Suprapubic skin (tissue), 4 donors: ENCODE results near the gene OR10A3.

Source experiments
- EP300 ChIP-seq: sonication (generic); formaldehyde crosslinking; IDR thresholded peaks from one replicate; pipeline ENCODE4 v1.6.1; 2017; ENCODE audit warnings: antibody characterized with exemption
- POLR2A ChIP-seq, 2 donors: fragments of 450-650 bp; IDR thresholded peaks; one replicate each; pipeline ENCODE4 v1.6.1; 2017; ENCODE audit warnings: antibody characterized with exemption in 2 of 2, mild to moderate bottlenecking in 2 of 2, moderate library complexity in 2 of 2
- POLR2AphosphoS5 ChIP-seq, 3 donors: sonication (generic); formaldehyde crosslinking; IDR thresholded peaks; one replicate each; pipeline ENCODE4 v1.6.1; 2017; ENCODE audit warnings: antibody characterized with exemption in 3 of 3
- TF ChIP-seq, protein P1 (sequence below), 2 donors: fragments of 200-600 bp in 1 of 2; fragments of 450-650 bp in 1 of 2; sonication (generic) in 1 of 2; IDR thresholded peaks; one replicate each; pipeline ENCODE4 v1.5.1; 2016 to 2019; ENCODE audit warnings: antibody characterized with exemption in 2 of 2, mild to moderate bottlenecking in 1 of 2, moderate library complexity in 1 of 2

DNA sequence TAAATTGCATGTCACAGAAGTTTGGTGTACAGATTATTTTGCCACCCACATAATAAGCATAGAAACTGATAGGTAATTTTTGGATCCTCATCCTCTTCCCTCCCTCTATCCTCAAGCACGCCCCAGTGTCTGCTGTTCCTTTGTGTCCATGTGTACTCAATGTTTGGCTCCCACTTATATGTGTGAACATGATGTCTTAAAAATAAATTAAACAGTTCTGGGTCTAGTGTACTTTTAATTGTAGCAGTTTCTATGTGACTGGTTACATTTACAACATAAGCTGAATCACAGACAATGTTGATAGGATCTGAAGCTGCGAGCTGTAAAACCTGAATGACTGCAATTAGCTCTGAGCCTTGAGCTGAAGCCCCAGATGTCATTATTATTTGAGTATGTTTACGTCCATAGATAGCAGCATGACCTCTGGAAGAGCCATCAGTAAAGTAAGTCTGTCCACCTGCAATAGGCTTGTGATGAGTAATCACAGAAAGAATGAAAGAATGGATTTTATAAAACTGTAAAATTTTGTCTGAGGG is 40.1 kb downstream of the OR10A3 start:
- no peak for TF ChIP-seq POLR2AphosphoS5 (IDR thresholded peaks at IDR 0.05)
- TF ChIP-seq, protein P1, sequence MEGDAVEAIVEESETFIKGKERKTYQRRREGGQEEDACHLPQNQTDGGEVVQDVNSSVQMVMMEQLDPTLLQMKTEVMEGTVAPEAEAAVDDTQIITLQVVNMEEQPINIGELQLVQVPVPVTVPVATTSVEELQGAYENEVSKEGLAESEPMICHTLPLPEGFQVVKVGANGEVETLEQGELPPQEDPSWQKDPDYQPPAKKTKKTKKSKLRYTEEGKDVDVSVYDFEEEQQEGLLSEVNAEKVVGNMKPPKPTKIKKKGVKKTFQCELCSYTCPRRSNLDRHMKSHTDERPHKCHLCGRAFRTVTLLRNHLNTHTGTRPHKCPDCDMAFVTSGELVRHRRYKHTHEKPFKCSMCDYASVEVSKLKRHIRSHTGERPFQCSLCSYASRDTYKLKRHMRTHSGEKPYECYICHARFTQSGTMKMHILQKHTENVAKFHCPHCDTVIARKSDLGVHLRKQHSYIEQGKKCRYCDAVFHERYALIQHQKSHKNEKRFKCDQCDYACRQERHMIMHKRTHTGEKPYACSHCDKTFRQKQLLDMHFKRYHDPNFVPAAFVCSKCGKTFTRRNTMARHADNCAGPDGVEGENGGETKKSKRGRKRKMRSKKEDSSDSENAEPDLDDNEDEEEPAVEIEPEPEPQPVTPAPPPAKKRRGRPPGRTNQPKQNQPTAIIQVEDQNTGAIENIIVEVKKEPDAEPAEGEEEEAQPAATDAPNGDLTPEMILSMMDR (IDR thresholded peaks at IDR 0.05), result no peak
- no peak for TF ChIP-seq POLR2A (IDR thresholded peaks at IDR 0.05)
- no peak for TF ChIP-seq EP300
